HS-27A (cell line): ENCODE data around the gene ST7L.
A peak's percentile ranks its signal among the peaks of the same experiment; 100 is the strongest.

Experiments used
- DNase-seq: peaks from one replicate; pipeline ENCODE4 v3.0.0-alpha.2; 2012; ENCODE audit warnings: low read depth, missing footprints

The ST7L gene

DNA sequence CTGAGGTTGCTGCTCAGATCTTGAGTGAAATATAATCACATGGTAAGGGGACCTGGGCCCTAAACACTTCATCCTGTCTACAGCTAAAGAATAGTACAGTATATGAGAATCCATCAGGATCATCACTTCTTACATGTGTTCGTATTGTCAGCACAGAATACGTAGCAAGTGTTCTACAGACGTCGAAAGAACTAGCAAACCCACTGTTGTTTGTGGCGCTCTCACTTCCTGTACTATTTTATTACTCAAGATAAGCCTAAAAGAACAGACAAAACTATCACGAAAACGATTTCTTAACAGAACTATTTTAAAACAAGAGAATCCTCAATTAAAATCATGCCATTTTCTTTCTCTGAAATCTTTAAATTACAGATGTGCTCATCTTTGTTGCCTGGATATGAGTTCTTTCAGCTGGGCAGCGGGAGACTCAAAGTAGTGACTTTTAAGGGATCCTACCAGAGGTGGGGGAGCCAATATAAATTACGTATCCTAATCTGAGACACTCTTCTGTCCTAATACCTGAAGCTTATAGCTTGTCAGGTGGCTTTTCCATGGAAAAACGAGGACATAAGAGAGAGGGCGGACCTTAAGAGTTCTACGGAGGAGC is 724 bp downstream of the ST7L start:
- no peak for DNase-seq

DNA sequence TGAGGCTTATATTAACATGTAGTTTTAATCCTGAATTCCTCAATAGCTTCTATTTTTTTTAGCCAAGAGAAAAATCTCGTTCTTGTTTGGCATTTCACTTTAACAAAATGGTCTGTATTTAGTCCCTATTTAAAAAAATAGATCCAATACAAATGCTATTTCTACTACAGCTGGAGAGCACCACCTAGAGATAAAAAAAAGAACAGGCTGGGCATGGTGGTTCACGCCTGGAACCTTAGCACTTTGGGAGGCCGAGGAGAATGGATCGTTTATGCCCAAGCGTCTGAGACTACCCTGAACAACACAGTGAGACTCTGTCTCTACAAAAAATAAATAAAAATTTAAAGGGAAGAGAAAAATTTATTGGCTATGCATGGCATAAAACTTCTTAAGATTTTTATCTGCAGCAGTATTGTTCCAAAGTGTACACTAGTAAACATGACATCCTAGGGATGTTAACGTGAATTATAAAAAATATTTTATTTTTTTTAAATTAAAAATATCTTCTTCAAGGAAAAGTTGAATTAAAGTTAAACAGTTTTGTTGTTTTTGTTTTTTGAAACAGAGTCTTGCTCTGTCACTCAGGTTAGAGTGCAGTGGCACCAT is 4.4 kb downstream of the ST7L start:
- DNase-seq = no peak

DNA sequence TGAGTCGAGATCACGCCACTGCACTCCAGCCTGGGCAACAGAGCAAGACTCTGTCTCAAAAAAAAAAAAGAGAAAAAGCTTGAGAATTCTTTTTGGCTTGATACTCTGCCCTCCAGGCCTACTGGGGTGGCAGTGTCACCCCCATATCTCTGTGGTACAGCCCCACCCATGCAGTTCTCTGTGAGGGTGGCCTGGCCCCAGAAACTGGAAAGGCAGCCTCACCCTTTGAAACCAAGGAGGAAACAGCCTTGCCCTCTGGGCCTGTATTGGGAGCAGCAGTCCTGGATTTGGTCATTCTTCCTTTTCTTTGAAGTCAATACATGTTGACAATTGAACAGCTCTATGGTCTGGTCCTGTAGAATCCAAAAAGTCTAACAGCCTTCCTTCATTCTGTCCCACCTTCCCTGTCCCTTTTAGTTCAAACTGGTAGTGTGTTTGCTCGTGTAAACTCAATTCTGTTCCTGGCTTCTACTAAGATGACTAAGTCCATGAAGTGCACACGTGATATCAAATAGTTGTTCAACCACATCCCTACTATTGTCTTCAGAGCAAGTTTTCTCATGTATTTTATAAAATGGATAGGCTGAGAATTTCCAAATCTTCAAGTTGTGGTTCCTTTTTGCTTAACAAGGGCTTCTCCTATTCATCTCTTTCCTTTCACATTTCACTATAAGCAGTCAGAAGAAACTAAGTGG is 13.2 kb downstream of the ST7L start:
- no peak for DNase-seq

DNA sequence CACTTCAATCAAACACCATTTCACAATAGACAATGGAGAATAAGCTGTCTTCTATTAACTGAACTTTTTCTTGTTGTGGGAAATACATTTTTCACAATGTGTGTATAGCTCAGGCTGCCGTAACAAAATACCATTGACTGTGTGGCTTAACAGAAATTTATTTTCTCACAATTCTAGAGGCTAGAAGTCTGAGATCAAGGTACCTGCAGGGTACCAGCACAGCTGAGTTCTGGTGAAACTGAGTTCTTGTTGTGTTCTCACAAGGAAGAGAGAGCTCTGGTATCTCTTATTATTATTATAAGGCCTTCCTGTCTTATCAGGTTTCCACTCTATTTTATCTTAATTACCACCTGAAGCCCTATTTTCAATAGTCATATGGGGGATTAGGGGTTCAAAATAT is 15.4 kb downstream of the ST7L start:
- DNase-seq = no peak

DNA sequence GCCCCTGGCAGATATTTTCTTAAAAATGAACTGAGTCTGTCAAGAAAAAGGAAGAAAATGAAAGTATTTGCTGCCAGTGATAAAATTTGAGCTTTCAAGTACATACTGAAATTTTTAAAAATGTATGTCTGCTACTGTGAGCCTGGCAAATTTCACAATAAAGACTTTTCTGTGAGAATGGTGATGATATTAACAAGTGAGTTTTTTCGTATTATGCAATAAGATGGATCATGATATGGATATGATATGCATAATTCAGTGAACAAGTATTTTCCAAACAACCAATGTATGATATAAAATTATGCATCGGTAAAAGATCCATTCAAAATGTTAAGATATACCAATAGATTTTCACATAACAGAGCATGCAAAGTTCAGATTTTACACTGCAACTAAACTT is 15.9 kb downstream of the ST7L start:
- no peak for DNase-seq

DNA sequence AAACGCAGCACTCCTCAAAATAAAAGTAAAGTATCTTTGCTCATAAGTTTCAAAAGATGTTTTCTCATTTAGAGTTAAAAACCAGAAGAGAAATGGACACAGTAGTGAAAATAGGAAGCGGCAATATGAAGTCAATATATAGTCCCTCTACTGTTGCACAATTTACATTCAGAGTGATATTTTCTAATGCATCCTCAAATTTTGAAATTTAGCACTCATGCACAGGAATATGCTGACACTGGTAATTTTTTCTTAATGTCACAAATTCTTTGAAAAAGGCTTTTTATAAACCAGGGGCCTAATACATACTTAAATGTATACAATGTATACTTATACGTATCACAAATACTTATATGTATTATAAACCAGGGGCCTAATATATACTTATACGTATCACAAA is 19.5 kb downstream of the ST7L start:
- DNase-seq = no peak

DNA sequence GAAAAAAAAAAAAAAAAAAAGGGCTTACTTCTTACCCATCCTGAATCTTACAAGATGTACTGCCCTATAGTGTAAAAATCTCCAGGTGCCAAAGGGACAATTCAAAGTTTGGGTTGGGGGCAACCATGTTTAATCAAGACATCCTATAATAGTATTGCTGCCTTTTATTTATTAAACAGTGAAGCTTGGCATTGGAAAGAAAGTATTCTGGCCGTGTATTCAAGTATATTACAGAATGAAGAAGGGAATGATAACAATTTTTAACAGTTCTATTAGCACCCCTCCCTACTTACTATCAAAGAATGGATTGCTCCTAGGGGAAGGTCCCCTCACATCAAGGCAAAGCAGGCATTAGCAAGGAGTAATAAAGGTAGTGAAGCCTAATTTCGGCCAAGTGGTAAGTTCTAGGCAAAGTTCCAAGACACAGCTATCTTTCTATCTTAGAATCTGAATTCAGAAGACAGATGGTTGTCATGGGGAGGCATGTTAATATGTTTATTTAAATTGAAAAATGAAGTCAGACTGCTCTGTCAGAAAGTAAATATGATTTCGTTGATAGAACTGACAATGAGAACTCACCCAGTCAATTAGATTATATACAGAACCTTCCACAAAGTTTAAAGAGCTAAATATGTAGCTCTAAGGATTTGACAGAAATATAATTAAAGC is 24.6 kb downstream of the ST7L start:
- DNase-seq = no peak

DNA sequence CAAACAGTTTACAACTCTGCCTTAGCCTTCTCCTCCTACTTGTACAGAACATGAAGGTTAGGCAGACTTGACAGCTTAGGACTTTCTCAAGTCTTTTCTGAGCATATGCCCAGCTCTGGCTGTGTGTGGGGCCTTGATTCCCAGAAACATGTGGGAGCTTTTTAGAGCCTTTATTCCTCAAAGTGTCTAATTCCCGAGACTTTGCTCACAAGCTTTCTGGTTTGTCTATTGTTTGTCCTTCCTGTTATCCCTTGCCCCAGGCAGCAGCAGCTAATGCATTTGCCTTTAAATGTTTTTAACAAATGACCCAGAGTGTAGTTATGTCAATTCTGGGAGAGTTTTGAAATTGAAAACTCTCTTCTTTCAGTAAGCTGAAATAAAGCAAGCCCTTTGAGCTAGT is 29.2 kb downstream of the ST7L start:
- no peak for DNase-seq

DNA sequence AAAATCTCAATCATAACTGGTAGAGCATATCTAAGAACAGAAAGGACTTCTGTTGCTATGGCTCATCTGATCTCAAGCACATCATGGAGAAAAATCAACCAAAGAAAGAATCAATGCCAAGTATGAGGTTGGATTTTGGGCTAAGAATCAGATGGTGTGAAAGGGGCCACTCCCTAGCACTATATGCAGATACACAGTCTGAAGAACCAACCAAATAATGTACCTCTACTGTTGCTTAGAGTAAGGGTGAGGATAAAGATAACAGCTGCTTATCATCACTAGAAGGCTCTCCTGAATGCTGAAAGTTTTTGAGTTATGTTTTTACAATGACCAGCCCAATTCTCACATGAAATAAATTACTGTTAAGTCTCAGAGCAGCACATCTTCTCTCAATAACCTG is 35.6 kb downstream of the ST7L start:
- DNase-seq = no peak

DNA sequence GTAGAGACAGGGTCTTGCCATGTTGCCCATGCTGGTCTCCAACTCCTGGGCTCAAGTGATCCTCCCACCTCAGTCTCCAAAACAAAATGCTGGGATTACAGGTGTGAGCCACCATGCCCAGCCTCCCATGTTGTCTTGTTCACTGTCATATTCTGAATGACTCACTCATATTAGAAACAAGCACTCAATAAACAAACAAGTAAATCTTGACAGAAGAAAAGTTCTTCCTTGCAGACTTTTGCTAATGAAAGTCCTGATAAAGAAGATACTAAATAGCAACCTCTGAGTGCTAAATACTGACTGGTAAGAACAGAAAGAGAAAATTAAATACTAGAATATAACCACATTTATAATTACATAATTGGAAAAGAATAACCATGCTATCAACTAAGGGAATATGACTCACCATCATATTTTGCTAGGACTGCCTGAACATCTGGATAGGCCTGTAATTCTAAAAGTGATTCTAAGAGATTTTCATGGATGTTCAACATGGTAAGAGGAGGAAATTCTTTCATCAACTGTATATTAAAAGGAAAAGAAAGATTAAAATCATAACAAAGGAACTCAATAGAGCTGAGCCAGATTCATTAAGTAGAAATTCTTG is 37.3 kb downstream of the ST7L start:
- no peak for DNase-seq

DNA sequence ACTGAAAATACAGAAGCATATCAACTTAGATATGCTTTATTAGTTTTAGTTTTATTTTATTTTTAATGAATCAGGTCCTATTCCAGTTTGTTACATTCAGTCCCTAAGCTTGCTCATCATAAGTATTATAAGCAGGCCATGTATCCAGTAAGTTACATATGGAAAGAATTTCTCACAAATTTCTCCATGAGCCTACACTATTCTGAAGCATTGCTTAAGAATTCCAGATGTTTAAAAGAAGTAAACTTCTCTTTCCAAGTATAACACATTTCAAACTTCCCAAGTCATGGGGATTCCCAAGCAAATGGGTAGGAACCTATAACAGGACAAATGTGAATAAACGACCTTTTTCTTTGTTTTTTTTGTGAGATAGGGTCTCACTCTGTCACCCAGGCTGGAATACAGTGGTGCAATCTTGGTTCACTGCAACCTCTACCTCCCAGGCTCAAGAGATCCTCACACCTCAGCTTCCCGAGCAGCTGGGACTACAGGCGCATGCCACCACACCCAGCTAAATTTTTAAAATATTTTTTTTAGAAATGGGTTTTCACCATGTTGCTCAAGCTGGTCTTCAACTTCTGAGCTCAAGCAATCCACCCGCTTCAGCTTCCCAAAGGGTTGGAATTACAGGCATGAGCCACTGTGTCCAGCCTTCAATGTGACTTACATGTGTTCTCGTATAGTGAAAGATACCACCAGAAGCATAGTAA is 39.0 kb downstream of the ST7L start:
- no peak for DNase-seq

DNA sequence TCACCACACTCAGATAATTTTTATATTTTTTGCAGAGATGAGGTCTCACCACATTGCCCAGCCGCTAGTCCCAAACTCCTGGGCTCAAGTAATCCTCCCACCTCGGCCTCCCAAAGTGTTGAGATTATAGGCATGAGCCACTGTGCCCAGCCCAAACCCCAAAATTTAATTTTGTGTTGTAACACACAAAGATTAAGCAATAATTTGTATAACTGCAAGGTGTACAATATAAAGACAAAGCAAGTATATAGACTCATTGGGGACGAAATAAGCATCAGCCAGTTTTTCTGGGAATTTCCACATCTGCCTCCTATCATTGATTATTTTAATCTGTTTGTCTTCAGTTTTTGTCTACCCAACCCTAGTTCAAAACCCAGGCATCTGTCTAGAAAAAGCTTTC is 42.7 kb downstream of the ST7L start:
- DNase-seq = no peak

DNA sequence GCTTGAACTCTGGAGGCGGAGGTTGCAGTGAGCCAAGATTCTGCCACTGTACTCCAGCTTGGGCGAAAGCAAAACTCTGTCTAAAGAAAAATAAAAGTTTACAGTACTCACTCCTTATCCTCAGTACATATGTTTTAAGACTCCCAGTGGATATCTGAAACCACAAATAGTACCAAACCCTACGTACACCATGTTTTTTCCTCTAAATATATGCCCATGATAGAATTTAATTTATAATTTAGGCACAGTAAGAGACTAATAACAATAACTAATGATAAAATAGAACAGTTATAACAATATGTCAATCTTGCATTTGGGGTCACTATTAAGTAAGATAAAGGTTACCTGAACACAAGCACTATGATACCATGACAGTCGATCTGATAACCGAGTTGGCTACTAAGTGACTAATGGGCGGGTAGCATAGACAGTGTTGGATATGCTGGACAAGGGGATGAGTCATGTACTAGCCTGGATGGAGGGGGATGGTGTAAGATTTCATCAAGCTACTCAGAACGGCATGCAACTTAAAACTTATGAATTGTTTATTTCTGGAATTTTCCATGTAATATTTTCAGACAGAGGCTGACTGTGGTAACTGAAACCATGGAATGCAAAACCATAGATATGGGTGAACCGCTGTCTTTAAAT is 43.7 kb downstream of the ST7L start:
- DNase-seq = peak; percentile 82

DNA sequence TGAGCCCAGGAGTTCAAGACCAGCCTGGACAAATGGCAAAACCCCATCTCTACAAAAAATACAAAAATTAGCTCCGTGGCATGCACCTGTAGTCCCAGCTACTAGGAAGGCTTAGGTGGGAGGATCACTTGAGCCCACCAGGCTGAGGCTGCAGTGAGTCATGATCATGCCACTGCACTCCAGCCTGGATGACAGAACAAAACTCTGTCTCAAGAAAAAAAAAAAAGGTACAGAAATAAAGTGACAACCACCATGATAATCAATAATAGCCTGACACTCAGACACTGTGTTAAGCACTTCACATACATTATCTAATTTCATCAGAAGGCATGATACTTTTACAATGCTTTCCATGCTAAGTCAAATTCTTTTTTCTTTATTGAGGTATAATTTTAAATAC is 53.1 kb downstream of the ST7L start:
- DNase-seq = no peak

DNA sequence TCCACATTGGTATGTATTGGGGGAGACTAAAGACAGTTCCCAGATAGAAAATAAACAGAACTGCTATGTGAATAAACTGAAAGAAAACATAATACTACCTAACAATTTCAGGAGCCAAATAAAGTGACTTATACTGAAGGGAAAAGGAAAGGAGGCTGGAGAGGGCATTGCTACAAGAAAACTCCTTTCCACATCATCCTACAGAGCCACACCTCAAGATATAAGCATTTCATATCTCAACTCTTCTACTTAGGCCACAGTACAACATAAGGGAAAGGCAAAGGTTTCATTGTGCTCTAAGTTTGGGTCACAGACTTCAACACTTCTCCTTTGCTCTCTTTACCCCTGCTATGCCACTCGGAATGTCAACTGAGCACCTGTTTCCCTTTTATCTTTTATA is 54.9 kb downstream of the ST7L start:
- DNase-seq = no peak

DNA sequence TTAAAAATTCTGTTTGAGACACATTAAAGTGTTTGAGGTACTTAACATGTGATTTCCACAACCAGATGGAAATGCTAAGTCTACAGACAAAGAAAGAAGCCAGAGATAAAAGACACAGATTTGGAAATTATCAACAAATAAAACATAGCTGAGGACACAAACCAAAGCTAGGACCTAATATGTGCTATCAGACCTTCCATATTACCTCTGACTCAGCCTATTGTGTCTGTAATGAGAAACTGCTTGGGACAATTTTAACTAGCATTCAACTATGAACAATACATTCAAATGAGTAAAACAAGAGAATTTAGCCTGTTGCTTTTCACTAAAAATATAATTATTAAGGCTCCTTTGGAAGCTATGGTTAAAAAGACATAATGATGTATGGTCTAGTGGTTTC is 55.6 kb downstream of the ST7L start:
- no peak for DNase-seq

DNA sequence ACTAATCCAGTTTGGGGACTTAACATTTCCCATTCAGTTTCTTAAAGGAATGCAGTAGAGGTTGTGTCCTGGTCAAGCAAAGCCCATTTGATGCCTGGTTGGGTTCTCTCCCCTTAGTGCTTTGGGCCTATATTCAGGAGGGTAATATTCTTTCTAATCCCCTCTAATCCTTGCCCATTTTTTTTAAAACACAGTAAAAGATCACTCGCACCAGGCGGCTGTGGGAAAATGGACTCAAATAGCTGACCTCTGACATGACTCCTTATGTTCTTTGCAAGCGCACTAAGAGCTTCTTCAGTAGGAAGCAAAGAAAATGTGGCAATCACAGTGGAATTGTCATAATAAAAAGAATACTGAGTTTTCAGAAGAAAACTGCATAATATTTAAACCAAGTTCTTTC is 60.3 kb downstream of the ST7L start:
- no peak for DNase-seq

DNA sequence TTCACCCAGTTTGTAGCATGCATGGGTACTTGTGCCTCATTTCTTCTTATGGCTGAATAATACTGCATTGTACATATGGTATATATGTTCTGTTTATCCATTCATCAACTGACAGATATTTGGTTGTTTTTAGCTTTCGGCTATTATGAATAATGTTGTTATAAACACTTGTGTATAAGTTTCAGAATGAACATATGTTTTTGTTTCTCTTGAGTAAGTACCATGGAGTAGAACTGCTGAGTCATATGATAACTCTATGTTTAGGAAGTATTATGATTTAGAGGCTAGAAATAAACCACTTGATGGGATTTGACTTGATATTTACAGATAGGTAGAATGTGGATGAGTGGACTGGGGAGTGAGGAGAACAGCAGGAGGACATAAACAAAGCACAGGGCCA is 61.6 kb downstream of the ST7L start:
- DNase-seq = no peak

DNA sequence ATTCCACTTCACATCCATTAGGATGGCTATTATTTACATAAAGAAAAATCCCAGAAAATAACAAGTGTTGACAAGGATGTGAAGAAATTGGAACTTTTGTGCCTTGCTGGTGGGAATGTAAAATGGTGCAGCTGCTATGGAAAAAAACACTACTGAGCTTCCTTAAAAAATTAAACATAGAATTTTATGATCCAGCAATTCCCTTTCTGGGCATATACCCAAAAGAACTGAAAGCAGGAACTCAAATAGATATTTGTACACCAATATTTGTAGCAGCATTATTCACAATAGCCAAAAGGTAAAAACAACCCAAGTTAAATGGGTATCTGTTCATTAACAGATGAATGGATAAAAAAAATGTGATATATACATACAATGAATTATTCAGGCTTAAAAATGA is 64.5 kb downstream of the ST7L start:
- no peak for DNase-seq

DNA sequence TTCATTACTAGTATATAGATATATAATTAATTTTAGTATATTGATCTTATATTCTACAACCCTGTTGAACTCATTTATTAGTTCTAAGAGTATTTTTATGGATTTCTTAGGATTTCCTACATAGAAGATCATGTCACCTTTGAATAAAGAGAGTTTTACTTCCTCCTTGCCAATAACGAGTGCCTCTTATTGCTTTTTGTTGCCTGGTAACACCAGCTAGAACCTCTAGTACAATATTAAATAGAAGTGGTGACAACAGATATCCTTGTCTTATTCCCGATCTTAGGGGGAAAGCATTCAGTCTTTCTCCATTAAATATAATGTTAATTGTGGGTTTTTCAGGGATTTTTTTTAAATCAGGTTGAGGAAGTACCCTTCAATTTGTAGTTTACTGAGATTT is 69.4 kb downstream of the ST7L start:
- no peak for DNase-seq

DNA sequence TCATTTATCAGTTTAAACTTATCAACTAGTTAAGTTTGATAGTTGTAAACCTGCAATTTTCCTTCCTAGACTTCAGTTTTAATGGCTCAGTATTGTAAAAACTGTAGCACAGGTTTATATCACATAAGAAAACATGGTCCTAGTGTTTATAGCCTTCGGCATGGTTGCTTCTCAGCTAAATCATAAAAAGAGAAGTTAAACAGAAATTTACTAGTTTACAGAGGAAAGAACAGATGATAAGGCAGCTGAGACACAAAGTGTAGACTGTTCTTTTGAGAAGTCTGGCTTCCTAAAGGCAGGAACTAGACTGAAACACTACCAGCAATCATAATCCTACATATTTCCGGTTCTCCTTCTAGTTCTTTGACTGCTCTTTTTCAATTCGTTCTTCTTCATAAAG is 70.4 kb downstream of the ST7L start:
- no peak for DNase-seq

DNA sequence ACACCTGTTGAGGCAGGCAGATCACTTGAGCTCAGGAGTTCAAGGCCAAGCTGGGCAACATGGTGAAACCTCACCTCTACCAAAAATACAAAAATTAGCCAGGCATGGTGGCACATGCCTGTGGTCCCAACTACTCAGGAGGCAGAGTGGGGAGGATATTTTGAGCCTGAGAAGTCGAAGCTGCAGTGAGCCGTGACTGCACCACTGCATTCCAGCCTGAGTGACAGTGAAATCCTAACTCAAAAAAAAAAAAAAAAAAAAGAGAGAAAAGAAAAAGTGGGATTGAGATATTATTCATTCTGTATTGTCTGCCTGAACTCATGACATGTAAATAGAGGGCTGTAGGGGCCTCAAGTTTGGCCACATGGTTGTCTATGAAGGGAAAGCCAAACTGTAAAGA is 72.9 kb downstream of the ST7L start:
- DNase-seq = no peak
